MM.1S (cell line): ENCODE data around the gene CALML3.

Experiments used
- EZH2 ChIP-seq: fragments of 300-600 bp; sonication (generic); optimal IDR thresholded peaks from 2 replicates; pipeline ENCODE3; 2017; ENCODE audit warnings: low read depth, mild to moderate bottlenecking, antibody characterized with exemption, low read length, mixed read lengths
- TF ChIP-seq, protein P1 (sequence below): fragments of 300-600 bp; sonication (generic); IDR thresholded peaks from 2 replicates; pipeline ENCODE4 v1.5.1; 2016; ENCODE audit warnings: antibody characterized with exemption, low read length, mixed read lengths

GRCh38 chr10:5538446-5538845 is 13.7 kb downstream of the CALML3 start:
- TF ChIP-seq, protein P1, sequence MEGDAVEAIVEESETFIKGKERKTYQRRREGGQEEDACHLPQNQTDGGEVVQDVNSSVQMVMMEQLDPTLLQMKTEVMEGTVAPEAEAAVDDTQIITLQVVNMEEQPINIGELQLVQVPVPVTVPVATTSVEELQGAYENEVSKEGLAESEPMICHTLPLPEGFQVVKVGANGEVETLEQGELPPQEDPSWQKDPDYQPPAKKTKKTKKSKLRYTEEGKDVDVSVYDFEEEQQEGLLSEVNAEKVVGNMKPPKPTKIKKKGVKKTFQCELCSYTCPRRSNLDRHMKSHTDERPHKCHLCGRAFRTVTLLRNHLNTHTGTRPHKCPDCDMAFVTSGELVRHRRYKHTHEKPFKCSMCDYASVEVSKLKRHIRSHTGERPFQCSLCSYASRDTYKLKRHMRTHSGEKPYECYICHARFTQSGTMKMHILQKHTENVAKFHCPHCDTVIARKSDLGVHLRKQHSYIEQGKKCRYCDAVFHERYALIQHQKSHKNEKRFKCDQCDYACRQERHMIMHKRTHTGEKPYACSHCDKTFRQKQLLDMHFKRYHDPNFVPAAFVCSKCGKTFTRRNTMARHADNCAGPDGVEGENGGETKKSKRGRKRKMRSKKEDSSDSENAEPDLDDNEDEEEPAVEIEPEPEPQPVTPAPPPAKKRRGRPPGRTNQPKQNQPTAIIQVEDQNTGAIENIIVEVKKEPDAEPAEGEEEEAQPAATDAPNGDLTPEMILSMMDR, result no peak
- no peak for TF ChIP-seq EZH2
